ENCODE results near the gene MYCN.
"Not testable (repeated sequence)": the region's sequence is repeated elsewhere in the genome, so short reads cannot be mapped to it uniquely, and the experiment has no call there.

GRCh38 chr2:15903910-15904309 is 36.4 kb upstream of the MYCN start:
- not testable (repeated sequence) for TF ChIP-seq CTCF, POLR2A (IDR thresholded peaks at IDR 0.05)
